ENCODE data around the gene HMGA1. TPM values are rescaled to one million over a fixed set of nuclear protein-coding genes. Genes with fewer than 3 reads are reported as not detected.
"Not testable (repeated sequence)": the region's sequence is repeated elsewhere in the genome, so short reads cannot be mapped to it uniquely, and the experiment has no call there.

Gene HMGA1
- total RNA-seq, 1 donor from 2014 or later: 54.7 TPM

DNA sequence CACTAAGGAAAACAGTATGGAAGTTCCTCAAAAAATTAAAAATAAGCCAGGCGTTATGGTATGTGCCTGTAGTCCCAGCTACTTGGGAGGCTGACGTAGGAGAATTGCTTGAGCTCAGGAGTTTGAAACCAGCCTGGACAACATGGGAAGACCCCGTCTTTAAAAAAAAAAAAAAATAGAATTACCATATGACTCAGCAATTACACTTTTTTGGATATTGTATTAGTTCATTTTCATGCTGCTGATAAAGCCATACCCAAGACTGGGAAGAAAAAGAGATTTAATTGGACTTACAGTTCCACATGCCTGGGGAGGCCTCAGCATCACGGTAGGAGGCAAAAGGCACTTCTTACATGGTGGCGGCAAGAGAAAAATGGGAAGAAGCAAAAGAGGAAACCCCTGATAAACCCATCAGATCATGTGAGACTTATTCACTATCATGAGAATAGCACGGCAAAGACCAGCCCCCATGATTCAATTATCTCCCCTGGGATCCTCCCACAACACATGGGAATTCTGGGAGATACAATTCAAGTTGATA is 22.9 kb downstream of the HMGA1 start:
- Histone ChIP-seq H3K4me1 (no peaks in the 10 kb centered on the region), H3K27me3 (no peaks in the 10 kb centered on the region), H3K4me3 (no peak overlapping the region), H3K36me3 (no peaks in the 10 kb centered on the region), H3K9me3 (peaks cover 3% of the 10 kb centered on the region), H3K27ac (no peak overlapping the region)
- DNase-seq: peak; percentile 3
- intact Hi-C loops (cut with DNase I): no loop called here
- TF ChIP-seq, protein P1, sequence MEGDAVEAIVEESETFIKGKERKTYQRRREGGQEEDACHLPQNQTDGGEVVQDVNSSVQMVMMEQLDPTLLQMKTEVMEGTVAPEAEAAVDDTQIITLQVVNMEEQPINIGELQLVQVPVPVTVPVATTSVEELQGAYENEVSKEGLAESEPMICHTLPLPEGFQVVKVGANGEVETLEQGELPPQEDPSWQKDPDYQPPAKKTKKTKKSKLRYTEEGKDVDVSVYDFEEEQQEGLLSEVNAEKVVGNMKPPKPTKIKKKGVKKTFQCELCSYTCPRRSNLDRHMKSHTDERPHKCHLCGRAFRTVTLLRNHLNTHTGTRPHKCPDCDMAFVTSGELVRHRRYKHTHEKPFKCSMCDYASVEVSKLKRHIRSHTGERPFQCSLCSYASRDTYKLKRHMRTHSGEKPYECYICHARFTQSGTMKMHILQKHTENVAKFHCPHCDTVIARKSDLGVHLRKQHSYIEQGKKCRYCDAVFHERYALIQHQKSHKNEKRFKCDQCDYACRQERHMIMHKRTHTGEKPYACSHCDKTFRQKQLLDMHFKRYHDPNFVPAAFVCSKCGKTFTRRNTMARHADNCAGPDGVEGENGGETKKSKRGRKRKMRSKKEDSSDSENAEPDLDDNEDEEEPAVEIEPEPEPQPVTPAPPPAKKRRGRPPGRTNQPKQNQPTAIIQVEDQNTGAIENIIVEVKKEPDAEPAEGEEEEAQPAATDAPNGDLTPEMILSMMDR (IDR thresholded peaks at IDR 0.05): no peak
- ATAC-seq: no peak

DNA sequence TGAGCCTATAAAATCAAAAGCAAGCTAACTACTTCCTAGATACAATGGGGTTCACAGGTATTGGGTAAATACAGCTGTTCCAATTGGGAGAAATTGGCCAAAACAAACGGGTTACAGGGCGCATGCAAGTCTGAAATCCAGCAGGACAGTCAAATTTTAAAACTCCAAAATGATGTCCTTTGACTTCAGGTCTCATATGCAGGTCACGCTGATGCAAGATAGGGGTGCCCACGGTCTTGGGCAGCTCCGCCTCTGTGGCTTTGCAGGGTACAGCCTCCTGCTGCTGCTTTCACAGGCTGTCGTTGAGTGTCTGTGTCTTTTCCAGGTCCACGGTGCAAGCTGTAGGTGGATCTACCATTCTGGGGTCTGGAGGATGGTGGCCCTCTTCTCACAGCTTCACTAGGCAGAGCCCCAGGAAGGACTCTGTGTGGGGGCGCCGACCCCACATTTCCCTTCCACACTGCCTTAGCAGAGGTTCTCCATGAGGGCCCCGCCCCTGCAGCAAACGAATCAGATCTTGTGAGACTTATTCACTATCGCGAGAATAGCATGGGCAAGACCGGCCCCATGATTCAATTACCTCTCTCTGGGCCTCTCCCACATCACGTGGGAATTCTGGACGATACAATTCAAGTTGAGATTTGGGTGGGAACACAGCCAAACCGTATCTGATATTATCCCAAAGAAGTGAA is 24.0 kb downstream of the HMGA1 start:
- Histone ChIP-seq H3K36me3 (no peaks in the 10 kb centered on the region), H3K4me3 (no peak overlapping the region), H3K9me3 (peaks cover 3% of the 10 kb centered on the region), H3K27me3 (no peaks in the 10 kb centered on the region), H3K27ac (no peak overlapping the region), H3K4me1 (no peaks in the 10 kb centered on the region)
- DNase-seq (peak; percentile 37), ATAC-seq (no peak)
- TF ChIP-seq, protein P1 (IDR thresholded peaks at IDR 0.05): no peak
- intact Hi-C loops (cut with DNase I): no loop called here

DNA sequence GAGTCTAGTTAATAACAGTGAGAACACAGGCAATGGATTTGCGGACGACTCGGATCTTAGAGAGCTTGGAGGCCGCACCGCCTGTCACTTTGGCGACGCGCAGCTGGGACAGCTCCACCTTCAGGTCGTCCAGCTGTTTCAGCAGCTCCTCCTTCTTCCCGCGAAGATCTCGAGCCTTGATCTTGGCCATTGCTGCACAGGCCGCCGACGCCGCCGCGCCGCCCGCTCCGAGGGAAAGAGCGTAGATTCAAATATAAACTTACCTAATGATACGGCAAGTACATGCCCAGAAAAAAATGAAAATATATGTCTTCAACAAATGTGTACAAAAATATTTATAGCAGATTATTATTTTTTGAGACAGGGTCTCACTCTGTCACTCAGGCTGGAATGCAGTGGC is 26.8 kb downstream of the HMGA1 start:
- H3K36me3 ChIP-seq; H3K4me3 ChIP-seq; H3K27ac ChIP-seq; H3K4me1 ChIP-seq; H3K9me3 ChIP-seq; intact Hi-C loops (cut with DNase I); DNase-seq; ATAC-seq; H3K27me3 ChIP-seq: not testable (repeated sequence)

DNA sequence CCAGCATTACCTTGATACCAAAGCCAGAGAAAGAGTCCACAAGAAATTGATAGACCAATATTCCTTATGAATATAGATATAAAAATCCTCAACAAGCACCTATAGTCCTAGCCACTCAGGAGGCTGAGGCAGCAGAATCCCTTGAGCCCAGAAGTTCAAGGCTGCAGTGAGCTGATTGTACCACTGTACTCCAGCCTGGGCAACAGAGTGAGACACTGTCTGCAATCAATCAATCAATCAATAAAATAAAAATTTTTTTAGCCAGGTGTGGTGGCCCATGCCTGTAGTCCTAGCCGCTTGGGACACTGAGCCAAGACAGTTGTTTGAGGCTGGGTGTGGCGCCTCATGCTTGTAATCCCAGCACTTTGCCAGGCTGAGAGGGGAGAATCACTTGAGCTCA is 31.1 kb downstream of the HMGA1 start:
- Histone ChIP-seq H3K27me3 (no peaks in the 10 kb centered on the region), H3K9me3 (peaks cover 3% of the 10 kb centered on the region), H3K4me1 (peaks cover 4% of the 10 kb centered on the region), H3K27ac (no peak overlapping the region), H3K36me3 (no peaks in the 10 kb centered on the region), H3K4me3 (no peak overlapping the region)
- ATAC-seq: no peak
- DNase-seq: no peak
- intact Hi-C loops (cut with DNase I): no loop called here
- TF ChIP-seq, protein P1 (IDR thresholded peaks at IDR 0.05): no peak

DNA sequence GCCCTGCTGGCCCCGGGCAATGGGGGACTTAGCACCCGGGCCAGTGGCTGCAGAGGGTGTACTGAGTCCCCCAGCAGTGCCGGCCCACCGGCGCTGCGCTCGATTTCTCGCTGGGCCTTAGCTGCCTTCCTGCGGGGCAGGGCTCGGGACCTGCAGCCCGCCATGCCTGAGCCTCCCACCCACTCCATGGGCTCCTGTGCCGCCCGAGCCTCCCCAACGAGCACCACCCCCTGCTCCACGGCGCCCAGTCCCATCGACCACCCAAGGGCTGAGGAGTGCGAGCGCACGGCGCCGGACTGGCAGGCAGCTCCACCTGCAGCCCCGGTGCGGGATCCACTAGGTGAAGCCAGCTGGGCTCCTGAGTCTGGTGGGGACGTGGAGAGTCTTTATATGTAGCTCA is 32.5 kb downstream of the HMGA1 start:
- intact Hi-C loops (cut with DNase I); H3K9me3 ChIP-seq; DNase-seq; H3K27me3 ChIP-seq; ATAC-seq; H3K4me1 ChIP-seq; H3K36me3 ChIP-seq; H3K27ac ChIP-seq; H3K4me3 ChIP-seq: not testable (repeated sequence)

DNA sequence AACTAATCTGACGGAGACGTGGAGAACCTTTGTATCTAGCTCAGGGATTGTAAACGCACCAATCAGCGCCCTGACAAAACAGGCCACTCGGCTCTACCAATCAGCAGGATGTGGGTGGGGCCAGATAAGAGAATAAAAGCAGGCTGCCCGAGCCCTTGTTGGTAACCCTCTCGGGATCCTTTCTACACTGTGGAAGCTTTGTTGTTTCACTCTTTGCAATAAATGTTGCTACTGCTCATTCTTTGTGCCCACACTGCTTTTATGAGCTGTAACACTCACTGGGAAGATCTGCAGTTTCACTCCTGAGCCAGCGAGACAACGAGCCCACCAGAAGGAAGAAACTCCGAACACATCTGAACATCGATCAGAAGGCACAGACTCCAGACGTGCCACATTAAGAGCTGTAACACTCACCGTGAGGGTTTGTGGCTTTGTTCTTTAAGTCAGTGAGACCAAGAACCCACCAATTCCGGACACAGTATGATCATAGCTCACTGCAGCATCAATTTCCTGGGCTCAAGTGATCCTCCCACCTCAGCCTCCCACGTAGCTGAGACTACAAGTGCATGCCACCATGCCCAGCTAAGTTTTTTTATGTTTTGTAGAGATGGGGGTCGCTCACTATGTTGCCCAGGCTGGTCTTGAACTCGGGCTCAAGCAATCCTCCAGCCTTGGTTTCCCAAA is 33.1 kb downstream of the HMGA1 start:
- H3K4me3 ChIP-seq; H3K27ac ChIP-seq; H3K27me3 ChIP-seq; H3K4me1 ChIP-seq; H3K9me3 ChIP-seq; H3K36me3 ChIP-seq; DNase-seq; ATAC-seq; intact Hi-C loops (cut with DNase I): not testable (repeated sequence)
